Parathyroid adenoma (tissue), 2 donors: Measurements from ENCODE around the gene DEK.

ENCODE experiments used
- H2AFZ ChIP-seq: fragments of 300-600 bp; sonication (generic); one replicate; pipeline ENCODE4 v1.7.0; 2017; ENCODE audit warnings: antibody characterized with exemption, mild to moderate bottlenecking
- H3K27ac ChIP-seq: fragments of 300-600 bp; sonication (generic); one replicate; pipeline ENCODE4 v1.7.0; 2017
- H3K27me3 ChIP-seq: fragments of 300-600 bp; sonication (generic); one replicate; pipeline ENCODE4 v1.7.0; 2017; ENCODE audit warnings: low read length; ENCODE audit not compliant: control insufficient read depth, insufficient read depth
- H3K36me3 ChIP-seq: fragments of 300-600 bp; sonication (generic); one replicate; pipeline ENCODE4 v1.7.0; 2017; ENCODE audit warnings: low read length; ENCODE audit not compliant: control insufficient read depth, insufficient read depth
- H3K4me1 ChIP-seq: fragments of 300-600 bp; sonication (generic); one replicate; pipeline ENCODE4 v1.7.0; 2017; ENCODE audit warnings: control low read depth
- H3K4me2 ChIP-seq: fragments of 300-600 bp; sonication (generic); one replicate; pipeline ENCODE4 v1.7.0; 2017; ENCODE audit warnings: low read length
- H3K4me3 ChIP-seq: fragments of 300-600 bp; sonication (generic); one replicate; pipeline ENCODE4 v1.7.0; 2017; ENCODE audit warnings: low read depth, low read length
- H3K79me2 ChIP-seq: fragments of 300-600 bp; sonication (generic); one replicate; pipeline ENCODE4 v1.7.0; 2017; ENCODE audit warnings: control low read depth
- H3K9ac ChIP-seq: fragments of 300-600 bp; sonication (generic); one replicate; pipeline ENCODE4 v1.7.0; 2017; ENCODE audit warnings: mild to moderate bottlenecking
- H3K9me3 ChIP-seq: fragments of 300-600 bp; sonication (generic); one replicate; pipeline ENCODE4 v1.7.0; 2017; ENCODE audit warnings: low read length; ENCODE audit not compliant: control insufficient read depth
- CTCF ChIP-seq: fragments of 300-600 bp; sonication (generic); IDR thresholded peaks from one replicate; pipeline ENCODE4 v1.7.0; 2017; ENCODE audit warnings: antibody characterized with exemption, mild to moderate bottlenecking
- donor health status: primary hyperparathyroidism.

The DEK gene

GRCh38 chr6:18284261-18284660, 19.9 kb upstream of the DEK start:
- Histone ChIP-seq H3K4me1 (no peaks in the 10 kb centered on the region), H3K4me2 (no peak overlapping the region), H3K36me3 (no peaks in the 10 kb centered on the region), H3K27me3 (no peaks in the 10 kb centered on the region), H3K9me3 (no peaks in the 10 kb centered on the region), H3K4me3 (no peak overlapping the region), H3K79me2 (no peaks in the 10 kb centered on the region), H3K9ac (no peak overlapping the region), H3K27ac (no peak overlapping the region), H2AFZ (no peak overlapping the region)
- no peak for TF ChIP-seq CTCF

GRCh38 chr6:18281564-18281963, 17.2 kb upstream of the DEK start:
- no peaks in the 10 kb centered on the region for H3K9me3 ChIP-seq
- H3K4me3 ChIP-seq: no peak overlapping the region
- no peak overlapping the region for H3K27ac ChIP-seq
- no peaks in the 10 kb centered on the region for H3K79me2 ChIP-seq
- H3K4me2 ChIP-seq: no peak overlapping the region
- no peaks in the 10 kb centered on the region for H3K27me3 ChIP-seq
- no peaks in the 10 kb centered on the region for H3K4me1 ChIP-seq
- H3K9ac ChIP-seq: no peak overlapping the region
- no peaks in the 10 kb centered on the region for H3K36me3 ChIP-seq
- TF ChIP-seq CTCF: no peak
- no peak overlapping the region for H2AFZ ChIP-seq

GRCh38 chr6:18280084-18280483, 15.8 kb upstream of the DEK start:
- Histone ChIP-seq H3K9ac (no peak overlapping the region), H3K4me2 (peak overlapping the region; percentile 50), H3K27ac (no peak overlapping the region), H3K4me1 (no peaks in the 10 kb centered on the region), H3K36me3 (no peaks in the 10 kb centered on the region), H2AFZ (no peak overlapping the region), H3K79me2 (no peaks in the 10 kb centered on the region), H3K4me3 (no peak overlapping the region), H3K9me3 (no peaks in the 10 kb centered on the region), H3K27me3 (no peaks in the 10 kb centered on the region)
- no peak for TF ChIP-seq CTCF

GRCh38 chr6:18279422-18279821, 15.1 kb upstream of the DEK start:
- Histone ChIP-seq H3K27me3 (no peaks in the 10 kb centered on the region), H3K4me1 (no peaks in the 10 kb centered on the region), H3K9ac (no peak overlapping the region), H3K79me2 (no peaks in the 10 kb centered on the region), H3K4me3 (no peak overlapping the region), H2AFZ (no peak overlapping the region), H3K4me2 (no peak overlapping the region), H3K9me3 (no peaks in the 10 kb centered on the region), H3K36me3 (no peaks in the 10 kb centered on the region), H3K27ac (no peak overlapping the region)
- TF ChIP-seq CTCF: no peak

GRCh38 chr6:18277237-18278006, 13.1 kb upstream of the DEK start:
- peak overlapping the region; percentile 72 for H3K4me2 ChIP-seq
- no peak overlapping the region for H3K9ac ChIP-seq
- no peaks in the 10 kb centered on the region for H3K4me1 ChIP-seq
- no peak for TF ChIP-seq CTCF
- H2AFZ ChIP-seq: peak overlapping the region; percentile 68
- no peaks in the 10 kb centered on the region for H3K27me3 ChIP-seq
- no peaks in the 10 kb centered on the region for H3K9me3 ChIP-seq
- peak overlapping the region; percentile 43 for H3K4me3 ChIP-seq
- no peak overlapping the region for H3K27ac ChIP-seq
- H3K36me3 ChIP-seq: no peaks in the 10 kb centered on the region
- no peaks in the 10 kb centered on the region for H3K79me2 ChIP-seq
